ENCODE measurements around the gene REV3L.
"Not testable (repeated sequence)": the region's sequence is repeated elsewhere in the genome, so short reads cannot be mapped to it uniquely, and the experiment has no call there.

REV3L gene

GRCh38 chr6:111494951-111495635 is 12.1 kb upstream of the REV3L start:
- DNase-seq = no peak

- DNase-seq = no peak
Measured at GRCh38 chr6:111492499-111492898, 9.5 kb upstream of the REV3L start.

- no peak for DNase-seq
Measured at GRCh38 chr6:111490067-111490466, 7.0 kb upstream of the REV3L start.

DNA sequence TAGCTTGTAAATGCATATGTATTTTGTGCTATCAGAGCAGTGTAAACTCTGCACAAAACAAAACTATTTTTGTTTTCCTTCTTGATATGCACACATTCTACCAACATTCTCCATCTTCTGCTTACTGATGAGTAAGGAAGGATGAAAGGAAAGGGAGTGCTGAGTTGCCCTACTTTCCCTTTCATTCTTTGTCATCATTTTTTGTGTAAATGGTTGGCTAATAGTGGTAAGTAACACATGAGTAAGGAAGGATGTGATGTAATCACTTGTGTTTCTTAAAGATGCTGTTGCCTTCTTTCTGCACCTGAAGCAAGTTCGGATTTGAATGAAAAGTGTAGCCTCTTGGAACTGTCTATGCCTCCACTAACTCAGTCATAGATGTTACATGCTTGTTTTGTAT is 4.6 kb upstream of the REV3L start:
- no peak for DNase-seq

- DNase-seq = peak; percentile 46
Measured at GRCh38 chr6:111486921-111487320, 3.9 kb upstream of the REV3L start.

DNA sequence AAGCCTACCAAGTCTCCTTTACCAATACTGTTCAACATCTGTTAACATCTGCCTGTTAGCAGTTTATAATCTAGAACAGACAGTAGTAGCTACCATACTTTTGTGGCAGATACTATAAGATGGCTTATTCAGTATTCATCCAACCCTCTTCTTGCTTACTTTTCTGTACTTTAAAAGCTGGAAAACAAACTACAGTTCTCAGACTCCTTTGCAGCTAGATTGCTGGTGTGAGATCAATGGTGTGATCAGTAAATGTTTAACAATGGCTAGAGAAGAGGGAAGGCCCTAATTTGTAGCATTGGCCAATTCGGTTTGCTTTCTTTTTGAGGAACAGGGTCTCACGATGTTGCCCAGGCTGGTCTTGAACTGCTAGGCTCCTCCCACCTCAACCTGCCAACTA is 3.5 kb upstream of the REV3L start:
- no peak for DNase-seq

GRCh38 chr6:111485342-111485741 is 2.3 kb upstream of the REV3L start:
- DNase-seq = no peak

DNA sequence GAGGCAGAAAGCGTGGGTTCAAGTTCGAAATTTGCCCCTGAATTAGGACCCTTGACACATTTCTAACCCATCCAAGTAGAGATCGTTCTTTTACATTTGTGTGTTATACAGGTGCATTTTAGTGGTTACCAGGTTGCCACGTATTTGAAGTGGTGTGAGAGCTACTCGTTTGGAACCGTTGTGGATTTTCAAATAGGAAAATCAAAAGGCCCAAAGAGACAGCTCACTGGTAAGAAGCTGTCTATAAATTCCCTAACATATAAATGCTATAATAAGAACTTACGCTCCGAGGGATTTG is 1.6 kb upstream of the REV3L start:
- DNase-seq = no peak

- DNase-seq = peak; percentile 87
Measured at GRCh38 chr6:111483736-111484632, 966 bp upstream of the REV3L start.

DNA sequence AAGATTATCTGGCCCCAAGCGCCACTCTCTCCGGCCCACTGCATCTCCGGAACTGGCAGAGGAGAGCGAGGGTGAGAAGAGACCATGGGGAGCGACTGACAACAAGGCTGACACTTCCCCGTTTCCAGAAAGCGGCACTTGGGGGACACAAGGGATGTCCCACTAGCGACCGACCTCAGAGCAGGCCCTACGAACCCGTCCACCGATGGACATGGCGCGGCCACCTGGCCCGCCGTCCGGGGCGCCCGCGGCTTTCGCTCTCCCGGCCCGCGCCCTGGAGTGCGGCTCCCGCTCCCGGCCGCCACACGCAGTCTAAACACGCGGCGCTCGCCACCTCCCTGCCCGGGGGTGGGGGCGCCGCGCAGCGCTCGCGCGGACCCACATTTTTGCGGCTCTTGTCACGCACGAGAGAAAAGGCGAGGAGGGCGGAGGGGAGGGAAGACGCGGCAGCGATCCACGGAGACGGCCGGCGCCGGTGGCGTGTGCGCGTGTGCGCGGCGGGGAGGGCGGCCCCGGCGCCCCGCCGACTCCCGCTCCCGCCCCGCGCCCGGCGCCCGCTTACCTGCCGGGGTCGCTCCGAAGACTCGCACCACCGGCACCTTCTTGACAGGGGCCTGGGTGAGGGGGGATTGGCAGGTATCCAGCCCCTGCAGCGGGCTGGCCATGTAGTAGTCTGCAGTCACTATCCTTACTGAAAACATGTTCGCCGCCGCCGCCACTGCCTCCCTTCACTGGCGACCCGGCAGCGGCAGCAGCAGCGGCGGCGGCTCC is 645 bp downstream of the REV3L start:
- DNase-seq = peak; percentile 59

DNA sequence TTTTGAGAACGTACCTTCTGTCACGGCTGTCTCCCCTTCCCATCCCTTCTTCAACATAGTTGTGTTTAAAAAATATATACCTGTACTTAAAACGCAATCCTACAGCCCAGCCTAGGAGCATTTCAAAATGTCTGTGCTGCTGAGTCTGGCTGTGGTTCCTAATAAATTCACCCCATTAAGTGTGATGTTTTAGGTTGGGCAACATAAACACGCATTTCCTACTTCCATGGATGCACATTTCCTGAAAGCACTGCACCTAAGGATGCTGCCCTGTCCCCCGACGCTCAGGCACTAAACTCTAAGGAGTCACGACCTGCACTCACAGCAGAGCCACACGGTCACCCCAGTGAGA is 1.2 kb downstream of the REV3L start:
- no peak for DNase-seq

- no peak for DNase-seq
Measured at GRCh38 chr6:111480988-111481822, 1.8 kb downstream of the REV3L start.

DNA sequence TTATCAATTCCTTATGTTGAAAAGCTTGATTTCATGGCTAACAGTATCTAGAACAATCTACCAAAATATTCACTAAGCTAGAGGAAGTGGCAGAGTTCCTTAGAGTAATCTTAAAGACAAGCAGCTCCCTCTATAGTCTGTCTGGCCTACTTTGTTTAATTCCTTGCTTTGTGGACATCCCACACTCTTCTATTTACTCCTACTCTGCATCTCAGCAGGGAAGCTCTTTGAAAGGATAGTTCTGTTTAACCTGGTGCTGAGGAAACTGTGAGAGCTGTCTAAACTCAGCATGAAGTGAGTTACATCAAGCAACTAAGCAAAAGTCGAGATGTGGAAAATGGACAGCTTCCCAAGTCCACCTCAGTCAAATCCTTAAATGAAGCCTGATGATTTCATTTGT is 4.3 kb downstream of the REV3L start:
- DNase-seq = peak; percentile 13

GRCh38 chr6:111478064-111478476 is 4.9 kb downstream of the REV3L start:
- no peak for DNase-seq

GRCh38 chr6:111477481-111477938 is 5.5 kb downstream of the REV3L start:
- DNase-seq = peak; percentile 14

- not testable (repeated sequence) for DNase-seq
Measured at GRCh38 chr6:111476061-111476460, 7.0 kb downstream of the REV3L start.

GRCh38 chr6:111474771-111475170 is 8.2 kb downstream of the REV3L start:
- no peak for DNase-seq

DNA sequence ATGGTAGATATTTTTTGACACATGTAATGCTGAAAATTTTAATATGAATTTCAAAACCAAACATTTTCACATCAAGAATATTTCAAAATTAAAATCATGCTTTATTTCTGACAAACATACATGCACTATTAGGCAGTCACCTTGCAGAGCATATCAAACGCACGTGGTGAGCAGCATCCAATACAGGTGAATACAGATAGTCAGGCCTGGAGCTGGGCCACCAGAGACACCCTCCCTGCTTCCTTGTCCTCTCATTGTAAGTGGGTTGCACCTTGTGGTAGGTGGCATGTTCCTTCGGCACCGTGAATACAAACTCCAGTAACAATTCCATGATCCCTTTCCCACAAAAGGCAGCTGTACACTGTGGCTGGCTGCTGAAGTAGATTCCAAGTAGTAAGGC is 8.9 kb downstream of the REV3L start:
- DNase-seq = peak; percentile 36

DNA sequence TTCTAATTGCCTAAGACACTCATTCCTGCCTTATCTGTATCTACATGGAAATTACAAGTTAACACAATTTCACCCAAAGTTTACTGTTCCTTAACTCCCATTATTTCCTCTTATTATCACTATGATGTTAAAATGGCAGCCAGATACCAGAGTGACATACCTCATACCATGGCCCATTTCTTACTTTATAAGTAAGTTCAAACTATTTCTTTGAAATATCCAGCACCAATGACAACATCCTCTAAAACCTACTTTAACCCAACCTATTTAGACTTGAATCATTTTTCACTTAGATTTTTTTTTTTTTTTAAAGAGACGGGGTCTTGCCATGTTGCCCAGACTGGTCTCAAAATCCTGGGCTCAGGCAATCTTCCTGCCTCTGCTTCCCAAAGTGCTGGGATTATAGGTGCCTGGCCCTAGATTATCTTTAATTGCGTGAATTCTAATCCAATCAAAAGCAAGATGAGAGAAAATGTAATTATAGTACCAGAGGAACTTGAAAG is 10.0 kb downstream of the REV3L start:
- no peak for DNase-seq

- DNase-seq = no peak
Measured at GRCh38 chr6:111471958-111472357, 11.1 kb downstream of the REV3L start.

DNA sequence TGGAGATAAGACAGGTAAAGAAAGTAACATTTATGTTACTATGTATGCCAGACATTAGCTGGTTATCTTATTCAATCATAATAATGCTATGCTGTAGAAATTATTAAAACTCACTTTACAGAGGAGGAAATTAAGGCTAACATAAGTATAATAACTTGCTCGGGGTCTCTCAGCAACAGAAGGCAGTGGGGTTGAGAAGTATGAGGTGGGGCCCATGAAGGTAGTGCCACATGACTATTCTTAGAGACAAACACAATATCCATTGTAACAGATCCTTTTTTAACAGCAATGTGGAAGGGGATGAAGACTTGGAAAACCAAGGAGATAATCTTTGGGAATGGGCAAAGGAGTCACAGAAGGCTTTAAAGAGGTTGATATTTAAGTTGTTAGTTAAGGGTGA is 11.5 kb downstream of the REV3L start:
- no peak for DNase-seq

DNA sequence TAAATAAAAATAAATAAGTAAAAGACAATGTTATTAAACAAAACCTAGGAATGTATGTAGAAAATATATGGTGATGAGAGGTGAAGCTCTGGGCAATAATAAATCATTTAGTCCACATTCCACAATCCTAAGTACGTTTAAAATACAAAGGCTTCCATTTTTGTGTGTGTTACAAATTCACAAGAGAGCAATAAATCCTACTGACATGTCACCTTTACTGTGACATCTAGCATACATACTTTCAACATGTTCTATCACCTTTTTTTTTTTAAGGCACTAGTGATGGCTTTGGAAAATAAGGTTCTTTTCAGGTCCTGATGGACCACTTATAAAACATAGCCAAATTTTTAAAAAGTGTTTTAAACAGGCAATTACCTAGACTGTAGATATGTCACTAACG is 12.0 kb downstream of the REV3L start:
- no peak for DNase-seq

DNA sequence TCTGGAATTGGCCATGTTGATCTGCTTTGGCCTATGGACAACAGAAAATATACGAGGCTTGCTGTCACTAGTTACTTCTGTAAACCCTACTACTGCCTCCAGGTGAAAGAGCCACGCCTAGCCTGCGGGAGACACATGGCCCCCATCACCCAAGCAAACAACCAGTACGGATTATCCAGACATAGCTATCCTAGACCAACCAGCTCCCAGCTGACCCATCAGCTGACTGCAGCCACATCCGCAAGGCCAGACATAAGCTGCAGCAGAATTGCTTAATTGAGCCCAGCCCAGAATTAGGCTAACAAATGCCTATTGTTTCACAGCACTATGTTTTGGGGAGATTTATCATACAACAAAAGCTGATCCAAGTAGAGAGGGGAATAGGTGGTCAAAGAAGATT is 13.5 kb downstream of the REV3L start:
- no peak for DNase-seq
